Activated T-cell treated with anti-CD3 and anti-CD28 coated beads, Interleukin-2, amount 50 U/mL, for 1 hour (primary cell): Measurements from ENCODE around the gene CD48.
A peak's percentile ranks its signal among the peaks of the same experiment; 100 is the strongest.
"Not testable (repeated sequence)": the region's sequence is repeated elsewhere in the genome, so short reads cannot be mapped to it uniquely, and the experiment has no call there.

Experiments used
- DNase-seq: peaks from one replicate; pipeline ENCODE4 v3.0.0-alpha.2; 2020

Gene CD48

GRCh38 chr1:160675641-160676410, 35.8 kb downstream of the CD48 start:
- DNase-seq: peak; percentile 77

GRCh38 chr1:160674415-160674814, 37.2 kb downstream of the CD48 start:
- DNase-seq: no peak

GRCh38 chr1:160672789-160673695, 38.6 kb downstream of the CD48 start:
- DNase-seq: no peak

GRCh38 chr1:160671603-160672517, 39.8 kb downstream of the CD48 start:
- no peak for DNase-seq

- DNase-seq: no peak
Observed at GRCh38 chr1:160670701-160671100, 40.9 kb downstream of the CD48 start.

- DNase-seq: no peak
Observed at GRCh38 chr1:160669802-160670201, 41.8 kb downstream of the CD48 start.

- no peak for DNase-seq
Observed at GRCh38 chr1:160669276-160669675, 42.3 kb downstream of the CD48 start.

- no peak for DNase-seq
Observed at GRCh38 chr1:160667896-160668295, 43.7 kb downstream of the CD48 start.

- no peak for DNase-seq
Observed at GRCh38 chr1:160666079-160666442, 45.6 kb downstream of the CD48 start.

GRCh38 chr1:160665330-160666078, 46.1 kb downstream of the CD48 start:
- DNase-seq: no peak

- DNase-seq: no peak
Observed at GRCh38 chr1:160664573-160665051, 47.0 kb downstream of the CD48 start.

- no peak for DNase-seq
Observed at GRCh38 chr1:160662910-160663309, 48.7 kb downstream of the CD48 start.

- no peak for DNase-seq
Observed at GRCh38 chr1:160659566-160659965, 52.1 kb downstream of the CD48 start.

GRCh38 chr1:160658814-160659193, 52.8 kb downstream of the CD48 start:
- DNase-seq: no peak

GRCh38 chr1:160658162-160658813, 53.3 kb downstream of the CD48 start:
- DNase-seq: no peak

GRCh38 chr1:160657250-160657781, 54.3 kb downstream of the CD48 start:
- no peak for DNase-seq

- no peak for DNase-seq
Observed at GRCh38 chr1:160656737-160657136, 54.9 kb downstream of the CD48 start.

- no peak for DNase-seq
Observed at GRCh38 chr1:160653620-160654016, 58.0 kb downstream of the CD48 start.

GRCh38 chr1:160652924-160653619, 58.5 kb downstream of the CD48 start:
- no peak for DNase-seq

- DNase-seq: not testable (repeated sequence)
Observed at GRCh38 chr1:160652065-160652641, 59.5 kb downstream of the CD48 start.
